GF-D8 (cell line): ENCODE results near the gene DGKD.

Experiments
- DNase-seq: peaks from one replicate; lab custom pipeline; 2025; lab: John Stamatoyannopoulos, UW

DGKD gene

GRCh38 chr2:233429175-233429897 lies 75.0 kb downstream of the DGKD start:
- no peak for DNase-seq

GRCh38 chr2:233430081-233430480 lies 75.8 kb downstream of the DGKD start:
- DNase-seq, result peak; percentile 51

GRCh38 chr2:233430651-233431050 lies 76.4 kb downstream of the DGKD start:
- DNase-seq, result no peak

- no peak for DNase-seq
Measured at GRCh38 chr2:233433029-233433428, 78.7 kb downstream of the DGKD start.

GRCh38 chr2:233433794-233434193 lies 79.5 kb downstream of the DGKD start:
- no peak for DNase-seq

GRCh38 chr2:233434666-233435330 lies 80.5 kb downstream of the DGKD start:
- no peak for DNase-seq

GRCh38 chr2:233435436-233436190 lies 81.3 kb downstream of the DGKD start:
- no peak for DNase-seq

GRCh38 chr2:233436191-233436581 lies 81.9 kb downstream of the DGKD start:
- no peak for DNase-seq

- DNase-seq, result no peak
Measured at GRCh38 chr2:233436691-233437438, 82.6 kb downstream of the DGKD start.

GRCh38 chr2:233437439-233437955 lies 83.2 kb downstream of the DGKD start:
- no peak for DNase-seq

GRCh38 chr2:233438573-233439147 lies 84.4 kb downstream of the DGKD start:
- no peak for DNase-seq

GRCh38 chr2:233439191-233439590 lies 84.9 kb downstream of the DGKD start:
- DNase-seq, result no peak

- no peak for DNase-seq
Measured at GRCh38 chr2:233440314-233440713, 86.0 kb downstream of the DGKD start.

GRCh38 chr2:233440714-233441113 lies 86.4 kb downstream of the DGKD start:
- no peak for DNase-seq

- DNase-seq, result no peak
Measured at GRCh38 chr2:233441161-233442027, 87.1 kb downstream of the DGKD start.

GRCh38 chr2:233442028-233442310 lies 87.7 kb downstream of the DGKD start:
- no peak for DNase-seq

- DNase-seq, result peak; percentile 43
Measured at GRCh38 chr2:233443511-233444183, 89.4 kb downstream of the DGKD start.

- DNase-seq, result no peak
Measured at GRCh38 chr2:233444501-233444900, 90.2 kb downstream of the DGKD start.

- DNase-seq, result no peak
Measured at GRCh38 chr2:233445152-233445830, 91.0 kb downstream of the DGKD start.

- DNase-seq, result no peak
Measured at GRCh38 chr2:233446121-233446520, 91.8 kb downstream of the DGKD start.
